Measurements from ENCODE around the gene RGL1.

DNA sequence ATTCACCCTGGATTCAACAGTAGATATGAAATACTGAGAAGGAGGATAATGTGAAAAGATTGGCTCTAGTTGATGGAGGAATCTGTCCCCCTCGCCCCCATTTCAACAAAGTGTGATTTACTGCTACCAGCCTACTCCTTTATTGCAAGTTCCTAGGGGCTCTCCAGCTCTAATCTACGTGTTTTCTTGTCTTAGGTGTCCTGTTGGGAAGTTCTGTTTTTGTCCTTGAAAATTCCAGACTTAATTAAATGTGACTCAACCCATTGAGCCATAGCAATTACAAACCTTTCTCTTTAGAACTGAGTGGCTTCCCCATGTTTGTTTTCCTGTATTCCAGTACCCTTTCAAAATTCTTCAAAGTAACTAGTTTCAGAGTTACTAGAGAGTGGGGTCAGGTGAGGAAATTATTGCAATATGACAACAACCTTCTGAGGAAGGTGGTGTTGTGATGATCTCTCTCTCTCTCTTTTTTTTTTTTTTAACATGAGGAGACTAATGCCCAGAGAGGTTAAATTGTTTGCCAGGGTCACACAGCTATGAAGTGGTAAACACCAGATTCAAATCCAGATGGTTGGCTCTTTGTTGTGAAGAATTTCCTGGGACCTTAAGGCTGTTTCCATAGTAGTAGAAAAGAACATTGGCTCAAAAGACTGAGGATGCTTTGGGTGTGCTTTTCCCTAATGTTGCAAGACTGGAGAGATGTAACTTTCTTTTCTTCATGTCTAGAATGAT, 3.5 kb downstream of the RGL1 start:
- no peak for TF ChIP-seq POLR2A (IDR thresholded peaks at IDR 0.05; ENCODE audit: borderline replicate concordance, extremely low read depth, insufficient read depth, insufficient read length)
- TF ChIP-seq, protein P1, sequence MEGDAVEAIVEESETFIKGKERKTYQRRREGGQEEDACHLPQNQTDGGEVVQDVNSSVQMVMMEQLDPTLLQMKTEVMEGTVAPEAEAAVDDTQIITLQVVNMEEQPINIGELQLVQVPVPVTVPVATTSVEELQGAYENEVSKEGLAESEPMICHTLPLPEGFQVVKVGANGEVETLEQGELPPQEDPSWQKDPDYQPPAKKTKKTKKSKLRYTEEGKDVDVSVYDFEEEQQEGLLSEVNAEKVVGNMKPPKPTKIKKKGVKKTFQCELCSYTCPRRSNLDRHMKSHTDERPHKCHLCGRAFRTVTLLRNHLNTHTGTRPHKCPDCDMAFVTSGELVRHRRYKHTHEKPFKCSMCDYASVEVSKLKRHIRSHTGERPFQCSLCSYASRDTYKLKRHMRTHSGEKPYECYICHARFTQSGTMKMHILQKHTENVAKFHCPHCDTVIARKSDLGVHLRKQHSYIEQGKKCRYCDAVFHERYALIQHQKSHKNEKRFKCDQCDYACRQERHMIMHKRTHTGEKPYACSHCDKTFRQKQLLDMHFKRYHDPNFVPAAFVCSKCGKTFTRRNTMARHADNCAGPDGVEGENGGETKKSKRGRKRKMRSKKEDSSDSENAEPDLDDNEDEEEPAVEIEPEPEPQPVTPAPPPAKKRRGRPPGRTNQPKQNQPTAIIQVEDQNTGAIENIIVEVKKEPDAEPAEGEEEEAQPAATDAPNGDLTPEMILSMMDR (IDR thresholded peaks at IDR 0.05 in 2 of 3, conservative IDR thresholded peaks at IDR 0.05 in 1 of 3; ENCODE audit: borderline replicate concordance in 1 of 3, insufficient read depth in 1 of 3, low read depth in 2 of 3, low read length in 2 of 3) = no peak
- TF ChIP-seq ZFX (IDR thresholded peaks at IDR 0.05) = no peak
- TF ChIP-seq CBX3 (IDR thresholded peaks at IDR 0.05; ENCODE audit: low read depth) = no peak
